Activated CD4-positive, alpha-beta T cell treated with anti-CD3 and anti-CD28 coated beads, Interleukin-2, Interleukin-4, amounts not matched to agents 100 ng/mL and 50 ng/mL, durations not matched to agents 16 hours and 8 hours (primary cell): Measurements from ENCODE around the gene ITGA7.

Source experiments
- DNase-seq: peaks from one replicate; pipeline ENCODE4 v3.0.0-alpha.2; 2020; ENCODE audit warnings: low spot score

The ITGA7 gene

GRCh38 chr12:55733021-55733555, 25.4 kb upstream of the ITGA7 start:
- no peak for DNase-seq

- no peak for DNase-seq
Observed at GRCh38 chr12:55732288-55732687, 24.6 kb upstream of the ITGA7 start.

DNA sequence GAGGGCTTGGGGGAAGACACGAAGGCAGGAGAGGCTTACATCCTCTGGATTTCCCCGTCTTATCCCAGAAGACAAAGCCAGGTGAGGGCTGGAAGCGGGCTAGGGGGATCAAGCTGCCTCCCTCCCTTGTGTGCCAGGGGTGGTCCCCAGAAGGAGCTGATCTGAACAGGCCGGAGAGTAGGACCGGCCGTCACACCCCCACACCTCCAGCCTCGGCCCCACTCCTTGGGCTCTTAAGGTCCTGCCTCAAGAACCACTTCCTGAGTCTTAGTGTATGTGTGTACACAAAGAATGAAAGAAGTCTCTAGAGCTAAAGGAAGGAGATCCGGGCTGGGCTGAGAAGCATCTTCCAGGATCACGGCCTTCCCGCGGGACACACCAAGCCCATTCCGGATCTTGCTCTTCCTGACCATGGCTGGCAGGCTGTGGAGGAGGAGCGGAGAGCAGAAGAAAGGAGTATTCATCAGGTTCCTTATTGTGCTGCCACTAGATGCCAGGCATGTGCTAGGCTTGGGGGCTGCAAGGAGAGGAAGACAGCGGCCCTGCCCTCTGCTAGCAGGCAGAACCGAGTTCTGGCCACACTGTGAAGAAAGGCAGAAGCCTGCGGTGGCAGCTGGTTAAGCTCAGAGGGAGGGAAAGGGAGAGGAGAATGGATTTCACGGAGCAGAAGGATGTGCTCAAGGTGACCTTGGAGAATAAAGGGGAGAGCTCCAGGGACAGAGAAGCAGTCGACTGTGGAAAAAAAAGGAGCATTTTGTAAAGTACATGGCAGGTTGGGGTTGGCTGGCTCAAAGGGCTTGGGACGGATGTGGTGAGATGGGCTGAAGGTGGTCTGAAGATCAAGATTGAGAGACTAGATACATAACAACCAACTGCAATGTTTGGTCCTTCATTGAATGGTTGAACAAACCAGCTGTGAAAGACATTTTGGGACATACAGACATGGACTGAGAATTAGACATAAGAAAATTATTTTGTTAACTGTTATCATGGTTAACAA, 22.4 kb upstream of the ITGA7 start:
- no peak for DNase-seq

GRCh38 chr12:55728939-55729818, 21.5 kb upstream of the ITGA7 start, which contains the start of gene CD63:
CD63 (minus strand) TSS chr12:55729009; CDS start chr12:55728341, 668 bp downstream.
- peak; percentile 77 for DNase-seq

- no peak for DNase-seq
Observed at GRCh38 chr12:55728186-55728938, 20.7 kb upstream of the ITGA7 start.

DNA sequence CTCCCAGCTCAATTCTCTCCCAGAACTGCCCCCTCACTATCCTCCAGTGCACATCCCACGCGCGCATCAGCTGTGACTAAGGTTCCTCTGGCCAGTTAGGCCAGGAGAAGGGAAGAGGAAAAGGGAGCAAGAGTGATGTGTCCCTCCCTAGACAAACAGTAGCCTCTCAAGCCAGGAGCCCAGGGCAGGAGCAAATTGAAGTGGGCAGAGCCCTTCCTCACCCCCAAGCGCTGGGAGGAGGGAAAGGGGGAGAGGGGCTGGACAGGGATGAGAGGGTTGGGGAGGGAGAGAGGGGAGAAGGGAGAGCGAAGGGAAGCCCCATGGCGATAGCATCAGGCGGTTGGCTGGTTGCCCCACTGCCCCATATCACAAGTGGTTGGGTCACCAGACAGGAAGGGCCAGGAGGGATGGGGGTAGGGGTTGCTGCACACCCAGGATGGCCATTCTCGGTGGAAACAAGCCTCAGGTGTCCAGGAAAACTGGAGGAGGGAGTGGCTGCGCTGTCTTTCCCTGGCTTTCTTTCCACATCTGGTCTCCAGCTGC, 20.0 kb upstream of the ITGA7 start:
- no peak for DNase-seq

DNA sequence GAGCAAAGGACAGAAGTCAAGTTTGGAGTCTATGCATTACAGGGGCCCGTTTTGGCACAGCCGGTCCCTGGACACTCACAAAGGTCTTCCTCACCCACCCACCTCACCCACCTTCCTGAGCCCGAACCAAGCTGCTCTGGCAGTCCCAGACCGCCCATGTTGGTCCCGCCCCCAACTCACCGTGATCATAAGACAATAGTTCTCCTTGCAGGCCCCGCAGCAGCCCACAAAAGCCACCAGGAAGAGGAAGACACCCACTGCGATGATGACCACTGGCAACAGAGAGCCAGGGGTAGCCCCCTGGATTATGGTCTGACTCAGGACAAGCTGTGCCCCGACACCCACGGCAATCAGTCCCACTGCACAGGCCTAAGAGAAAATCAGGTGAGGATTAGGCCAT, 19.3 kb upstream of the ITGA7 start:
- DNase-seq, result no peak

DNA sequence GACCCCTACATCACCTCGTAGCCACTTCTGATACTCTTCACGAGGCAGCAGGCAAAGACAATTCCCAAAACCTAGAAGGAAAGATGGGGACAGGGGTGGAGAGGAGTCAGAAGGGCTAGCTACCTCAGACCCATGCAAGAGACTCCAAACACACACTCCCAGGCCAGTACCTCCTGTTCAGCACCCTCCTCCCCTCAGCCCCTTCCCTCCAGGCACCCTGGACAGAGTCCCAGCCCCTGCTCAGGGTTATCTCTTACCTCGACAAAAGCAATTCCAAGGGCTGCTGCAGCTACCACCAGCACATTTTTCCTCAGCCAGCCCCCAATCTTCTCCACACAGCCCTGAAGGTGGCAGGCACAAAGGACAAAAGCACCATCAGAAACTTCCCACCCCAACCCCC, 17.9 kb upstream of the ITGA7 start:
- DNase-seq, result no peak

GRCh38 chr12:55724940-55725309, 17.2 kb upstream of the ITGA7 start:
- no peak for DNase-seq

- DNase-seq, result peak; percentile 71
Observed at GRCh38 chr12:55724226-55724939, 16.7 kb upstream of the ITGA7 start.

GRCh38 chr12:55723516-55724225, 16.0 kb upstream of the ITGA7 start:
- DNase-seq, result no peak

DNA sequence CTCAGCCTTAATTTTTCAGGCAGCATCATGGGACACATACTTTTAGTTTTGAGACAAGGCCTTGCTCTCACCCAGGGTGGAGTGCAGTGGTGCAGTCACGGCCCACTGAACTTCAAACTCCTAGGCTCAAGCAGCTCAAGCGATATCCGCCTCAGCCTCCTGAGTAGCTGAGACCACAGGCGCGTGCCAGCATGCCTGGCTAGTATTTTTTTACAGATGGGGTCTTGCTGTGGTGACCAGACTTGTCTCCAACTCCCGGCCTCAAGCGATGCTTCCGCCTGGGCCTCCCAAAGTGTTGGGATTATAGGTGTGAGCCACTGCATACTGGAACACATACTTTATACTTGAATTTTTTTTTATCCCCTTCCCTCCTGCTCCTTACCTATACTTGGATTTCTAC, 15.2 kb upstream of the ITGA7 start:
- DNase-seq, result no peak

GRCh38 chr12:55721601-55722213, 14.0 kb upstream of the ITGA7 start:
- no peak for DNase-seq

- no peak for DNase-seq
Observed at GRCh38 chr12:55720894-55721444, 13.3 kb upstream of the ITGA7 start.

DNA sequence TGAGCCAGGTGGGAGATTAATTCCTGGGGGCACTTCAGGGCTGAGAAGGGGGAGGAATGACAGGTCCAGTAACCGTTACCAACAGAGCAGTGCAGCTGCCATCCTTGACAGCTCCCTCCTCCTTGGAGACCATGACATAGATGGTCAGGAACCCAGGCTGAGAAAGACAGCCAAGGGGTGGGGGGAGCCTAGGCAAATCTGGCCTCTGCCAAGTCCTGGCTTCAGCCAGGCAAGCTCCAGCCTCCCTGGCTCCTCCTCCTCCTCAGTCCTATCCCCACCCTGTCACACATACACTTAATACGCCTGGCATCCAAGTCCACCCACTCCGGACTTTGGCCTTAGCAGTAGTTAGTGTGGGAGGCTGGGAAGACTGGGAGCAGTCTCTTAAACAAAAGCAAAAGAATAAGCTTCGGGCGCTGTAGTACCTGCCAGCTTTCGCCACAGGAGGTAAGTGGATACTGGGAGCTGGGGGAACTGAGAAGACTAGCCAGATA, 12.4 kb upstream of the ITGA7 start, which contains the start of gene RDH5:
TSS of gene RDH5 (plus strand) at position 323 of the 494 bp plus-strand sequence. CDS start 792 bp downstream, outside the sequence.
- DNase-seq, result no peak

- DNase-seq, result no peak
Observed at GRCh38 chr12:55719371-55719770, 11.7 kb upstream of the ITGA7 start.

DNA sequence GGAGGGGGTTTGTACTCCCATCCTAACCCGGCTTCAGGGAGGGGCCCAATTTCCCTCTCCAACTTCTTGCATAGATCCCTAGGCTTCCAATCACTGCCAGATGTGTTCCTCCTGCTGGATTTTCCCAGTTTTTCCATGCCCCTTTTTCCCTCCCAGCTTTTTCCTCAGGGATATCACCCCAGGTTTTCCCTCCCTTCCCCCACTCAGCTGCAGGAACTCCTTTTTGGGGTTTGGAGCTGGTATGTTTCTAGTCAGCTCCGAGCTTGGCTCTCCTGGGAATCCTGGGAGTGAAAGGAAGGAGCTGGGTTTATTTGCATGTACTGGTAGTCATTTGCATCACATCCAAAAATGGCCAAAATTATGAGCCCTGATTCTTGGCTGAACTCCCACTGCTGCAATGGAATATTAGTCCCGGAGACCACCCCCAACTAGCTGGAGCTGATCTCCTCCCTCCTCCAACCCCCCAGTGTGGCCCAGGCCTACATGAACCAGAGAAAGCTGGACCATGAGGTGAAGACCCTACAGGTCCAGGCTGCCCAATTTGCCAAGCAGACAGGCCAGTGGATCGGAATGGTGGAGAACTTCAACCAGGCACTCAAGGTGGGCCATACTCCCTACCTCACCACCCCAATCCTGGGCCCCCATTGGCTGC, 11.0 kb upstream of the ITGA7 start:
- no peak for DNase-seq

- DNase-seq, result no peak
Observed at GRCh38 chr12:55718015-55718414, 10.3 kb upstream of the ITGA7 start.
